Aorta (tissue), 5 donors: Measurements from ENCODE around the gene ZNF846. TPM values are rescaled to one million over a fixed set of nuclear protein-coding genes. Genes with fewer than 3 reads are reported as not detected.
"Not testable (repeated sequence)": the region's sequence is repeated elsewhere in the genome, so short reads cannot be mapped to it uniquely, and the experiment has no call there.

ENCODE experiments used
- ATAC-seq: fragments of 200-7000 bp; cut with Tn5 transposase; one replicate; pipeline ENCODE4 v1.9.1; 2022; ENCODE audit warnings: moderate library complexity; ENCODE audit not compliant: low FRiP score
- DNase-seq, 2 donors: peaks; one replicate each; pipeline ENCODE4 v3.0.0-alpha.2; 2020
- H3K27ac ChIP-seq, 2 donors: one replicate each; pipeline ENCODE4 v1.5.1; 2013; ENCODE audit warnings: low read length in 2 of 2, mild to moderate bottlenecking in 2 of 2, moderate library complexity in 2 of 2, control low read depth in 1 of 2, inconsistent platforms in 1 of 2, low read depth in 1 of 2
- H3K27me3 ChIP-seq, 2 donors: one replicate each; pipeline ENCODE4 v1.6.1; 2013; ENCODE audit warnings: control low read depth in 1 of 2, low read length in 1 of 2, mild to moderate bottlenecking in 1 of 2, moderate library complexity in 1 of 2; ENCODE audit not compliant: insufficient read depth in 2 of 2, control insufficient read depth in 1 of 2
- H3K36me3 ChIP-seq, 2 donors: one replicate each; pipeline ENCODE4 v1.6.1; 2013; ENCODE audit warnings: control low read depth in 1 of 2, low read length in 1 of 2, mild to moderate bottlenecking in 1 of 2; ENCODE audit not compliant: insufficient read depth in 2 of 2, control insufficient read depth in 1 of 2
- H3K4me1 ChIP-seq, 2 donors: one replicate each; pipeline ENCODE4 v1.6.1; 2013; ENCODE audit warnings: low read length in 2 of 2, control low read depth in 1 of 2, mild to moderate bottlenecking in 1 of 2, moderate library complexity in 1 of 2; ENCODE audit not compliant: insufficient read depth in 2 of 2, control insufficient read depth in 1 of 2
- H3K4me3 ChIP-seq, 2 donors: one replicate each; pipeline ENCODE4 v1.5.1; 2013; ENCODE audit warnings: low read length in 2 of 2, control low read depth in 1 of 2, mild to moderate bottlenecking in 1 of 2
- H3K9me3 ChIP-seq: one replicate; pipeline ENCODE4 v1.6.1; 2013; ENCODE audit warnings: mild to moderate bottlenecking, low read length; ENCODE audit not compliant: control insufficient read depth
- WGBS, 2 donors: extraction: QIAGEN DNeasy Blood & Tissue Kit; methylation state at CpG; one replicate each; pipeline ENCODE4 v1.1.7; 2013; 5-methylcytosine and 5-hydroxymethylcytosine counted together
- intact Hi-C, 2 donors: fragments of 100-400 bp; cut with DNase I; formaldehyde crosslinking; loops; one replicate each; pipeline versions ENCODE4 v1.14.2 to v1.15.0; 2022
- polyA plus RNA-seq, 2 donors: library from polyadenylated mRNA; stranded (reverse); fragments of 200-250 nt; gene quantifications; one replicate each; pipeline ENCODE4 v1.2.3, GENCODE V29; 2013
- total RNA-seq, 2 donors: library from RNA; stranded (reverse); fragmentation: NEBNext Ultra II Directional; extraction: Animal tissue kit (Norgen Biotek cat#: 25700); gene quantifications; one replicate each; pipeline ENCODE4 v1.2.1, GENCODE V29; 2021
- donor health status: healthy with polysubstance abuse.
- donor health status: Bipolar disorder and iron deficiency.
- donor health status: DM: no; HTN: no; CAD: no.
- donor health status: DM: no; HTN: no; CAD: no.
- donor health status: DM: yes; HTN: yes; CAD: no.

ZNF846 gene
- total and polyA plus RNA-seq, 4 donors, result 13.0 to 33.0 (median 18.8) TPM

DNA sequence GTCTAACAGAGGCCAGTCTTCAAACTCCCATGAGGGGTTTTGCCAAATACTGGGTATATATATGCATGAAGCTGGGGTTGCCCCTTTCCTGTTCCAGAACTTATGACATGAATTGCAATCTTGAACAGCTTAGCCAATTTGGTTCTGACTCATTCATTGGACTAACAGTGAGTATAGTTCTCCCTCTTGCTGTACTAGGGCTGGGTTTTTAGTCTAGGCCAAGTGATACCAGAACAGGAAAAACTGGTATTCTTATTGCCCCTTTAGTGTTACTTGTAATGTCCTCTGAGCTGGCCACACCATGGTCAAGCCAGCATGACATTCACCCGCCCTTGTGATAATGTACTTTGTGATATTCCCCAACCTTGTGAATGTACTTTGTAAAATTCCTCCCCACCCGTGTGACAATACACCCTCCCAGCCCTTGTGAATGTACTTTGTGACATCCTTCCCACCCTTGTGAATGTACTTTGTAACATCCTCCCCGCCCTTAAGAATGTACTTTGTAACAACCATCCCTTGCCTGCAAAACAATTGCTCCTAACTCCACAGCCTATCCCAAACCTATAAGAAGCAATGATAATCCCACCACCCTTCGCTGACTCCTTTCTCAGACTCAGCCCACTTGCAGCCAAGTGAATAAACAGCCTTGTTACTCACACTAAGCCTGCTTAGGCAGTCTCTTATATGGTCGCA, 26.9 kb downstream of the ZNF846 start:
- Histone ChIP-seq H3K4me3 (no peak overlapping the region), H3K9me3 (peaks cover 3% of the 10 kb centered on the region), H3K27me3 (no peaks in the 10 kb centered on the region), H3K27ac (no peak overlapping the region), H3K4me1 (no peaks in the 10 kb centered on the region), H3K36me3 (peaks cover 0 to 4% of the 10 kb centered on the region in 2 donors)
- intact Hi-C loops, result no loop called here
- DNase-seq, result no peak
- 94% methylated on average over 5 of the region's 5 CpGs for WGBS, 2 donors
- ATAC-seq, result no peak

DNA sequence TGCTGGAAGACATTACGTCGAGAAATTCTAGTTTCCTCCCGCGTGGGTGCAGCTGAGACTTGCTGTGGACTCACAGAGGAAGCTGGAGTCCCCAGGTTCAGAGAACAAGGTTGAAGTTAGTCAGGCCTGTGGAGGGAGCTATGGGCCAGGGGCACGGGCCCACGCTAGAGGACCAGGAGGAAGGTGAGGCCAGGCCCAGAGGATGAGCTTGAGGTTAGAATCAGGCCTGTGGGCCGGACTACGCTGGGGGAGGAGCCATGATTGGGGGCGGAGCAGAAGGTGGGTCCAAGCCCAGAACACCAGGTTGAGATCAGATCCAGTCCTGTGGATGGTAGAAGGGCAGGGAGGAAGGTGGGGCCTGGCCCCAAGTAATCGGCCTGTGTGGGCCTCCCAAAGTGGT, 32.6 kb downstream of the ZNF846 start:
- Histone ChIP-seq H3K36me3 (no peaks in the 10 kb centered on the region), H3K4me1 (no peaks in the 10 kb centered on the region), H3K27me3 (no peaks in the 10 kb centered on the region), H3K27ac (no peak overlapping the region), H3K4me3 (no peak overlapping the region), H3K9me3 (no peaks in the 10 kb centered on the region)
- DNase-seq, result no peak
- WGBS, 2 donors, result 93 to 94% methylated on average over 10 of the region's 10 CpGs
- intact Hi-C loops, result no loop called here
- no peak for ATAC-seq

DNA sequence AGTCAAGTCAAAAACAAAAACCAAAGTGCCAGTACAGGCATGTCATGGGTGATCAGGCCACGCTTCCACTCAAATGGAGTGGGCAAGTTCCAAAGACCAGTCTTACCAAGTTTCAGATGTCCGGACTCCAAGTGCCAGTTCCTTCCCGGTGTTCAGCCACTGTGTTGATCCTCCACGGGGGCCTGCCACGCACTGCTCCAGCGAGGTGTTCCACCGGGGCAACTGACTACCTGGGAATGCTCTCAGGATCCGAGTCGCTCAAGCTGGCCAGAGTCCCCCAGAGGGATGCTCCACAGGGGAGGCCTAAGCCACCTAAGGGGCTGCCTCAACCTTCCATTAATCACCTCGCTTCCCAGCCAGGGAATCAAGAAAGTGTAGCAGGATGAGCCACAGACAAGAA, 38.5 kb downstream of the ZNF846 start:
- H3K4me1 ChIP-seq, H3K27ac ChIP-seq, H3K9me3 ChIP-seq, intact Hi-C loops, H3K4me3 ChIP-seq, H3K36me3 ChIP-seq, ATAC-seq, H3K27me3 ChIP-seq, DNase-seq: not testable (repeated sequence)
- 91 to 94% methylated on average over 10 of the region's 10 CpGs for WGBS, 2 donors

DNA sequence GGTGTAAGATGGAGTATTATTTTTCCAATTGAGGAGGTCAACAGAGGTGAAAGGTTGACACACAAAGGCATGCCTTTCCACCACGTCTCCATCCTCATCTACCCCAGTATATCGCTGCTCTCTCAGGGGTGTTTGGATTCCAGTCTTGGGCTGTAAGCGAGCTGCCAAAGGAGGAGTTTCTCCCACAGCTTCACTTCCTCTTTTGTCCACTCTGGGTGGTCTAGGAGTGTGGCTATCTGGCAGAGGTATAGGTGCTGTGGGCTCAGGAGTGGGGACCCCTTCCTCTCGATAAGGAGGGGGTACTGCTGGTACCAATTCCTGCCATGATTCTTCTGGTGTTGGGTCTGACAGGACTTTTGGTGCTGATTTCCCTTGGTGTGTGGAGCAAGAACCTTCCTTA, 39.4 kb downstream of the ZNF846 start:
- ATAC-seq (no peak), DNase-seq (no peak)
- Histone ChIP-seq H3K9me3 (no peaks in the 10 kb centered on the region), H3K4me1 (no peaks in the 10 kb centered on the region), H3K36me3 (no peaks in the 10 kb centered on the region), H3K27me3 (no peaks in the 10 kb centered on the region), H3K4me3 (no peak overlapping the region), H3K27ac (no peak overlapping the region)
- WGBS, 2 donors, result 73 to 74% methylated on average over 4 of the region's 4 CpGs
- intact Hi-C loops, result no loop called here

DNA sequence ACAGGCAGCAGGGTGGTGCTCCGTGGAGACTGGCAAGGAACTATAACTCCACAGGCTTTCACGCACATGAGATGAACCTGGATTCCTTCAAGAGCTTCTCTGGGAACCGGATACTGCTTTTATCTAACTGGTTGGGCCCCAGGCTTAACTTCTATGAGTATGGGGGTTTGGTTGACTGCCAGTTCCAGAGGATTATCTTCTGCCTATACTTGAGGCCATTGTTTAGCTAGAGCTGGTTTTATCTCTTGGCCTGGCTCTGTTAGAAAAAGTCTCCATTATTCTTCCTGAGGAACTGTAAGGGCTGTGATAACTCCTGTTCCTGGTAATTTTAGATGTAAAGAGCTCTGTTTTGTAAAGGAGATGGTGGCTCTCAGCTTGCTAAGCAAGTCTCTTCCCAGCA, 40.9 kb downstream of the ZNF846 start:
- Histone ChIP-seq H3K36me3 (no peaks in the 10 kb centered on the region), H3K9me3 (no peaks in the 10 kb centered on the region), H3K4me3 (no peak overlapping the region), H3K4me1 (no peaks in the 10 kb centered on the region), H3K27me3 (no peaks in the 10 kb centered on the region), H3K27ac (no peak overlapping the region)
- intact Hi-C loops, result no loop called here
- 46 to 66% methylated on average over 3 of the region's 3 CpGs for WGBS, 2 donors
- DNase-seq (no peak), ATAC-seq (no peak)

DNA sequence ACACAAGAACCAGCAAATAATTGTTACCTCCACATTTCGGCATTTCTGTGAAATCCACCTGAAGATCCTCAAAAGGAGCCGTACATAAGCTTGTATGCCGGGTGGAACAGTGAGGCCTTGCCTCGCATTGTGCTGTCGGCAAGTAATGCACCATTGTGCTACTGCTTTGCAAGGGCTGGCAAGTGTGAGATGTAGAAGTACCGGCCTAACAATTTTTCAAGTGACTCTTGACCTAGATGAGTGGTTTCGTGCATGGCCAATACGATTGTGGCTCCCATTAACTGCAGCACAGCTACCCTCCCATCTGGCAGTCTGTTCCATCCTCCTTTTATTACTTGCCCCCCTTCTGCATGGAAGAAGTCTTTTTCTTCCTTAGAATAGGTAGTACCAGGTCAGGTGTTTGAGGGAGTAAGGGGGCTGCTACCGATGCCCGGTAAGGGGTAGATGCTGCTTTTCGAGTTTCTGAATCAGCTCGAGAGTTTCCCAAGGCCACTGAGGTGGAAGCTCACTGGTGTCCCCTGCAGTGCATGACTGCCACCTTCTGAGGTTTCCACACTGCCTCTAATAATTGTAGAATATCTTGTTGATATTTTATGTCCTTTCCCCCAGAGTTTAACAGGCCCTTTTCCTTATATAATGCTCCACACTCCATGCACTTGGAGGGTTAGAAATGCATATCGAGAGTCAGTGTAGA, 42.9 kb downstream of the ZNF846 start:
- DNase-seq, H3K9me3 ChIP-seq, ATAC-seq, H3K27me3 ChIP-seq, H3K4me3 ChIP-seq, intact Hi-C loops, H3K4me1 ChIP-seq, H3K27ac ChIP-seq, H3K36me3 ChIP-seq: not testable (repeated sequence)
- 89 to 91% methylated on average over 13 of the region's 13 CpGs for WGBS, 2 donors

DNA sequence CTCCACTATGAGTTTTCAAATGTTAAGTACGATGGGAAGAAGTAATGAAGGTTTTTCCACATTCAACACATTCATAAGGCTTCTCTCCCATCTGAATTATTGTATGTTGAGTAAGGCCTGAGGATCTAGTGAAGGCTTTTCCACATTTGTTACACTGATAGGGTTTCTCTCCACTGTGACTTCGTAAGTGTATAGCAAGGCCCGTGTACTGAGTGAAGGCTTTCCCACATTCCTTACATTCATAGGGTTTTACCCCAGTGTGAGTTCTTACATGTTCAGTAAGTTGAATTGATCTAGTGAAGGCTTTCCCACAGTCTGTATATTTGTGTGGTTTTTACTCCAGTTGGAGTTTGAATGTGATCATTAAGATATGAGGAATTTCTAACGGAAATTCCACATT, 44.4 kb downstream of the ZNF846 start:
- intact Hi-C loops, result no loop called here
- H3K9me3 ChIP-seq, result no peaks in the 10 kb centered on the region
- no peaks in the 10 kb centered on the region for H3K36me3 ChIP-seq
- 68 to 74% methylated on average over 4 of the region's 4 CpGs for WGBS, 2 donors
- H3K4me3 ChIP-seq, result no peak overlapping the region
- no peaks in the 10 kb centered on the region for H3K4me1 ChIP-seq
- H3K27me3 ChIP-seq, result no peaks in the 10 kb centered on the region
- DNase-seq (no peak), ATAC-seq (no peak)
- no peak overlapping the region for H3K27ac ChIP-seq

DNA sequence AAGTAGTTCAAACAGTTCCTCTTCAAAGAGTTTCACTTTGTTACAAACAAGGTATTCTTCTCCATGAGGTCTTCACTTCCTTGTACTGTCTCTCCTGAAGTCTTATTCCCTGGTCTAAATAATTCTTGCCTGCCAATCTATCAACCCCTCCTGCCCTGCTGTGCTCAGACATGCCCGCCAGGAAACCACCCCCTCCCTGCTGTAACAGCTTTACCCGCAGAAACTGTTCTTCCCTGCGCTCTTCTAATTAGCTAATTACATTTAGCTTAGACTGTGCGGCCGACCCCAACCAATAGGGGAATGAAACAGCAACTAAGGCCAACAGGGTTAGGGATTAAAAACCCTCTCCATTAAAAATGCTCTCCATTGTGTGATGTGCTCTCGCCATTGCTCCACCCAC, 46.7 kb downstream of the ZNF846 start:
- no peak overlapping the region for H3K27ac ChIP-seq
- intact Hi-C loops, result no loop called here
- no peaks in the 10 kb centered on the region for H3K36me3 ChIP-seq
- no peaks in the 10 kb centered on the region for H3K27me3 ChIP-seq
- H3K4me3 ChIP-seq, result no peak overlapping the region
- ATAC-seq (no peak), DNase-seq (no peak)
- 36 to 55% methylated on average over 6 of the region's 6 CpGs for WGBS, 2 donors
- H3K9me3 ChIP-seq, result no peaks in the 10 kb centered on the region
- H3K4me1 ChIP-seq, result no peaks in the 10 kb centered on the region

DNA sequence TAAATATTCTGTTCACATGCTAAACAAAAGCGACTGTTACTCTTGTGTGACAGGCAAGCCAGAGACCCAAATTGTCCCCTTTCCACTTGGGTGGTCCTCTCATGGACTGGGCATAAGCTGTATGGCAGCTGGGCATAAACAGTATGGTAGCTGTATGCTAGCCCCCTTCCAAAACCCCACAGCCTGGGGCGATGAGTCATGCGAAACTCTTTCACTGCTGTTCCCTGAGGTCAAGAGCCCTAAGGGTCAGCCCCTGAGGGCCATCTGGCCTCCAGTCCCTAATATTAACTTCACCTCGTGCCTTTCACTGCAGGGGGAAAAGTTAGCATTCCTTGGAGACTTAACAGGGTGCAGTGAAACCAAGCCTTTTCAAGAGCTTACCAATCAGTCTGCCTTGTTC, 48.0 kb downstream of the ZNF846 start:
- Histone ChIP-seq H3K4me3 (no peak overlapping the region), H3K27me3 (no peaks in the 10 kb centered on the region), H3K27ac (no peak overlapping the region), H3K9me3 (no peaks in the 10 kb centered on the region), H3K36me3 (no peaks in the 10 kb centered on the region), H3K4me1 (no peaks in the 10 kb centered on the region)
- no peak for ATAC-seq
- no peak for DNase-seq
- 49 to 53% methylated on average over 4 of the region's 4 CpGs for WGBS, 2 donors
- intact Hi-C loops, result no loop called here
